GM21717 (cell line): ENCODE results near the gene ZMYM4.
"Not testable (repeated sequence)": the region's sequence is repeated elsewhere in the genome, so short reads cannot be mapped to it uniquely, and the experiment has no call there.

Source experiments
- ATAC-seq: cut with Tn5 transposase; IDR thresholded peaks from one replicate; pipeline ENCODE4 v1.9.1; 2021; ENCODE audit warnings: mild to moderate bottlenecking, moderate library complexity; ENCODE audit not compliant: unreplicated experiment

The ZMYM4 gene

GRCh38 chr1:35320937-35321336 is 52.4 kb downstream of the ZMYM4 start:
- ATAC-seq = no peak

- no peak for ATAC-seq
Measured at GRCh38 chr1:35324486-35324885, 56.0 kb downstream of the ZMYM4 start.

GRCh38 chr1:35326246-35326866 is 57.8 kb downstream of the ZMYM4 start:
- ATAC-seq = no peak

GRCh38 chr1:35331618-35332017 is 63.1 kb downstream of the ZMYM4 start:
- ATAC-seq = not testable (repeated sequence)

- no peak for ATAC-seq
Measured at GRCh38 chr1:35334485-35334884, 66.0 kb downstream of the ZMYM4 start.

GRCh38 chr1:35340519-35340918 is 72.0 kb downstream of the ZMYM4 start:
- no peak for ATAC-seq

- no peak for ATAC-seq
Measured at GRCh38 chr1:35345439-35345981, 77.0 kb downstream of the ZMYM4 start.

- ATAC-seq = no peak
Measured at GRCh38 chr1:35350872-35351271, 82.4 kb downstream of the ZMYM4 start.

- ATAC-seq = no peak
Measured at GRCh38 chr1:35359995-35360394, 91.5 kb downstream of the ZMYM4 start.

- no peak for ATAC-seq
Measured at GRCh38 chr1:35361638-35362037, 93.1 kb downstream of the ZMYM4 start.

- ATAC-seq = no peak
Measured at GRCh38 chr1:35364741-35365140, 96.2 kb downstream of the ZMYM4 start.

GRCh38 chr1:35367914-35368313 is 99.4 kb downstream of the ZMYM4 start:
- no peak for ATAC-seq

- ATAC-seq = no peak
Measured at GRCh38 chr1:35369922-35370671, 101.6 kb downstream of the ZMYM4 start.

GRCh38 chr1:35371506-35371905 is 103.0 kb downstream of the ZMYM4 start:
- ATAC-seq = no peak

- ATAC-seq = no peak
Measured at GRCh38 chr1:35377555-35377954, 109.0 kb downstream of the ZMYM4 start.

- no peak for ATAC-seq
Measured at GRCh38 chr1:35379317-35380000, 111.0 kb downstream of the ZMYM4 start.

GRCh38 chr1:35380111-35380510 is 111.6 kb downstream of the ZMYM4 start:
- ATAC-seq = not testable (repeated sequence)

- ATAC-seq = no peak
Measured at GRCh38 chr1:35382107-35382506, 113.6 kb downstream of the ZMYM4 start.

GRCh38 chr1:35386290-35386689 is 117.8 kb downstream of the ZMYM4 start:
- no peak for ATAC-seq

GRCh38 chr1:35386959-35387358 is 118.5 kb downstream of the ZMYM4 start:
- no peak for ATAC-seq

- no peak for ATAC-seq
Measured at GRCh38 chr1:35390600-35391494, 122.3 kb downstream of the ZMYM4 start.
